ENCODE data around the gene SEMA6A. TPM values are rescaled to one million over a fixed set of nuclear protein-coding genes. Genes with fewer than 3 reads are reported as not detected.

Gene SEMA6A, protein sequence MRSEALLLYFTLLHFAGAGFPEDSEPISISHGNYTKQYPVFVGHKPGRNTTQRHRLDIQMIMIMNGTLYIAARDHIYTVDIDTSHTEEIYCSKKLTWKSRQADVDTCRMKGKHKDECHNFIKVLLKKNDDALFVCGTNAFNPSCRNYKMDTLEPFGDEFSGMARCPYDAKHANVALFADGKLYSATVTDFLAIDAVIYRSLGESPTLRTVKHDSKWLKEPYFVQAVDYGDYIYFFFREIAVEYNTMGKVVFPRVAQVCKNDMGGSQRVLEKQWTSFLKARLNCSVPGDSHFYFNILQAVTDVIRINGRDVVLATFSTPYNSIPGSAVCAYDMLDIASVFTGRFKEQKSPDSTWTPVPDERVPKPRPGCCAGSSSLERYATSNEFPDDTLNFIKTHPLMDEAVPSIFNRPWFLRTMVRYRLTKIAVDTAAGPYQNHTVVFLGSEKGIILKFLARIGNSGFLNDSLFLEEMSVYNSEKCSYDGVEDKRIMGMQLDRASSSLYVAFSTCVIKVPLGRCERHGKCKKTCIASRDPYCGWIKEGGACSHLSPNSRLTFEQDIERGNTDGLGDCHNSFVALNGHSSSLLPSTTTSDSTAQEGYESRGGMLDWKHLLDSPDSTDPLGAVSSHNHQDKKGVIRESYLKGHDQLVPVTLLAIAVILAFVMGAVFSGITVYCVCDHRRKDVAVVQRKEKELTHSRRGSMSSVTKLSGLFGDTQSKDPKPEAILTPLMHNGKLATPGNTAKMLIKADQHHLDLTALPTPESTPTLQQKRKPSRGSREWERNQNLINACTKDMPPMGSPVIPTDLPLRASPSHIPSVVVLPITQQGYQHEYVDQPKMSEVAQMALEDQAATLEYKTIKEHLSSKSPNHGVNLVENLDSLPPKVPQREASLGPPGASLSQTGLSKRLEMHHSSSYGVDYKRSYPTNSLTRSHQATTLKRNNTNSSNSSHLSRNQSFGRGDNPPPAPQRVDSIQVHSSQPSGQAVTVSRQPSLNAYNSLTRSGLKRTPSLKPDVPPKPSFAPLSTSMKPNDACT
- total RNA-seq (2013): 0.40 TPM
- polyA plus RNA-seq (under 1 TPM in 1 of 3 donors, not detected in 2; 0.16 TPM), polyA minus RNA-seq (not detected in 2 replicates), total RNA-seq (0 to 4.2 (median 0.12) reads per million in 11 experiments)

DNA sequence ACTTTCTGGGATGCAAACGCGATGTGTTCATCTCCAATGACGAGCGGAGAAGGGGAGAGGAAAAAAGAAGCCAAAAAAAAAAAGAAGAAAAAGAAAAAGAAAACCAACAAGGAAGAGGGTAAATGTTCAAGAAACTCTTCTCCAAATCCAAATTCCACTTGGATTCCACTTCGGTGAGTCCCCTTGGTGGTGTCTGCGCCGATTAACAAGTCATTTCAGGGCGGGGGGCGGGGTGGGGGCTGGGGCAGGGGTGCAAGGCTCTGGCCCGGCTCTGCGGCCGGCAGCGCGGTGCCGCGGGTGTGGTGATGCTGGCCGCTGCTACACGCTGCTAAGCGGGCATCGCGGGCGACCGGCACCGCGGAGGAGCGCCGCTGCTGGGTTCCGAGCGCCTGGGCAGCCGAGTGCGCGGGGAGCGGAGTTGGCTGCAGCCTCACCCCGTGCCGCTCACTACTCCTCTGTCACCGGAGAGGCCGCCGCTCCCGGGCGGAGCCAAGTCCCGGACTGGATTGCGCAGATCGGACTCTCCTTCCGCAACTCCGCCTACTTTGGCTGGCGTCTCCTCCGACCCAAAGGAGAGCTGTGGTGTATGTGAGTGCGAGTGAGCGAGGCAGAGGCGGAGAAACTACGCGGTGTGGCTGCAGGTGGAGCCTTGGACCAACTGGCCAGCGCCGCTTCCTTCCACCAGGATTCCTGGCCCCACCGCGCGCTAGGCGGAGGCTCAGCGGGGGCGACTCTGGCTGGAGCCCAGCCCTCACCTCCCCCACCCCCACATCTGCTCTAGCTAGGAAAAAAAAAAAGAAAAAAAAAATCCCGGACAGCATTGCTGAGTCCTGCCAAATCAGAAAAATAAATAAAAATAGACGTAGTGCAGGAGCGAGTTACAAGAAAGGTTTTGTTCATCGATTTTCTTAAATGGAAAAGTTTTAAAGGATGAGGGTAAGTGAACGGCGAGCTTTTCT is at the start of gene SEMA6A:
Gene SEMA6A (minus strand): TSS at position 457 of the 959 bp plus-strand sequence. CDS start 69,879 bp downstream, outside the sequence.
- Histone ChIP-seq H3K79me2 (ENCODE audit: insufficient read depth, low read length) (no peaks in the 10 kb centered on the region), H2AFZ (ENCODE audit: insufficient read depth, low read depth, low read length, poor library complexity, severe bottlenecking) (peak within 1 kb of the TSS; percentile 50), H3K36me3 (replicated peaks in 1 of 2; ENCODE audit: control insufficient read depth in 1 of 2, insufficient read depth in 2 of 2, low read length in 2 of 2) (no peaks in the 10 kb centered on the region), H3K27ac (ENCODE audit: low read depth in 1 of 2, low read length in 2 of 2) (no peak within 1 kb of the TSS), H3K4me2 (replicated peaks; ENCODE audit: extremely low read depth, low read length, poor library complexity, severe bottlenecking) (peak within 1 kb of the TSS; percentile 77), H3K9ac (ENCODE audit: insufficient read depth, low read length, poor library complexity, severe bottlenecking) (no peak within 1 kb of the TSS), H3K9me3 (replicated peaks in 1 of 2; ENCODE audit: control insufficient read depth in 1 of 2, insufficient read depth in 1 of 2, low read length in 2 of 2) (peaks cover 0 to 30% of the 10 kb centered on the region in 2 donors), H3K4me3 (replicated peaks in 1 of 3; ENCODE audit: low read depth in 2 of 3, low read length in 3 of 3) (peak within 1 kb of the TSS; percentile 7 to 64 (median 25)), H3K4me1 (ENCODE audit: control insufficient read depth in 1 of 2, insufficient read depth in 2 of 2, low read length in 2 of 2) (peaks cover 27 to 41% of the 10 kb centered on the region in 2 donors), H3K27me3 (ENCODE audit: control insufficient read depth in 2 of 2, insufficient read depth in 2 of 2, low read length in 2 of 2) (peaks cover 67 to 91% of the 10 kb centered on the region in 2 donors), H4K20me1 (ENCODE audit: insufficient read depth, low read length) (no peaks in the 10 kb centered on the region)
- peak; percentile 1 to 50 (median 44) for DNase-seq
- TF ChIP-seq, protein P1, sequence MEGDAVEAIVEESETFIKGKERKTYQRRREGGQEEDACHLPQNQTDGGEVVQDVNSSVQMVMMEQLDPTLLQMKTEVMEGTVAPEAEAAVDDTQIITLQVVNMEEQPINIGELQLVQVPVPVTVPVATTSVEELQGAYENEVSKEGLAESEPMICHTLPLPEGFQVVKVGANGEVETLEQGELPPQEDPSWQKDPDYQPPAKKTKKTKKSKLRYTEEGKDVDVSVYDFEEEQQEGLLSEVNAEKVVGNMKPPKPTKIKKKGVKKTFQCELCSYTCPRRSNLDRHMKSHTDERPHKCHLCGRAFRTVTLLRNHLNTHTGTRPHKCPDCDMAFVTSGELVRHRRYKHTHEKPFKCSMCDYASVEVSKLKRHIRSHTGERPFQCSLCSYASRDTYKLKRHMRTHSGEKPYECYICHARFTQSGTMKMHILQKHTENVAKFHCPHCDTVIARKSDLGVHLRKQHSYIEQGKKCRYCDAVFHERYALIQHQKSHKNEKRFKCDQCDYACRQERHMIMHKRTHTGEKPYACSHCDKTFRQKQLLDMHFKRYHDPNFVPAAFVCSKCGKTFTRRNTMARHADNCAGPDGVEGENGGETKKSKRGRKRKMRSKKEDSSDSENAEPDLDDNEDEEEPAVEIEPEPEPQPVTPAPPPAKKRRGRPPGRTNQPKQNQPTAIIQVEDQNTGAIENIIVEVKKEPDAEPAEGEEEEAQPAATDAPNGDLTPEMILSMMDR (IDR thresholded peaks at IDR 0.05): no peak
- H3K27me3 Mint-ChIP-seq (ENCODE audit: low read depth in 3 of 3): peaks cover 90 to 97% (median 92%) of the 10 kb centered on the region in 3 donors
- intact Hi-C loops (cut with micrococcal nuclease): no loop called here
- peak within 1 kb of the TSS; percentile 85 to 99 for H3K4me3 Mint-ChIP-seq
- no peak within 1 kb of the TSS for H3K27ac Mint-ChIP-seq
- WGBS (ENCODE audit: insufficient coverage): 1% methylated on average over 44 of the region's 66 CpGs
- peaks cover 0 to 9% of the 10 kb centered on the region in 2 donors for H3K36me3 Mint-ChIP-seq
- peaks cover 0 to 27% (median 8%) of the 10 kb centered on the region in 7 donors for H3K9me3 Mint-ChIP-seq
- H3K4me1 Mint-ChIP-seq: peaks cover 31% of the 10 kb centered on the region

All from CD14-positive monocyte (primary cell).